Neural progenitor cell (in vitro differentiated cells): ENCODE measurements around the gene TXNRD3.

Source experiments
- EZH2 ChIP-seq: fragments of 200-600 bp; sonication (generic); IDR thresholded peaks from 2 replicates; pipeline ENCODE4 v1.6.1; 2017; ENCODE audit warnings: antibody characterized with exemption, mild to moderate bottlenecking, moderate library complexity
- EZH2phosphoT487 ChIP-seq: fragments of 200-600 bp; sonication (generic); IDR thresholded peaks from 2 replicates; pipeline ENCODE4 v1.6.1; 2017; ENCODE audit warnings: antibody characterized with exemption
- TF ChIP-seq, protein P1 (sequence below): fragments of 200-600 bp; sonication (generic); IDR thresholded peaks from 2 replicates; pipeline ENCODE4 v1.5.1; 2017; ENCODE audit warnings: antibody characterized with exemption, mild to moderate bottlenecking

DNA sequence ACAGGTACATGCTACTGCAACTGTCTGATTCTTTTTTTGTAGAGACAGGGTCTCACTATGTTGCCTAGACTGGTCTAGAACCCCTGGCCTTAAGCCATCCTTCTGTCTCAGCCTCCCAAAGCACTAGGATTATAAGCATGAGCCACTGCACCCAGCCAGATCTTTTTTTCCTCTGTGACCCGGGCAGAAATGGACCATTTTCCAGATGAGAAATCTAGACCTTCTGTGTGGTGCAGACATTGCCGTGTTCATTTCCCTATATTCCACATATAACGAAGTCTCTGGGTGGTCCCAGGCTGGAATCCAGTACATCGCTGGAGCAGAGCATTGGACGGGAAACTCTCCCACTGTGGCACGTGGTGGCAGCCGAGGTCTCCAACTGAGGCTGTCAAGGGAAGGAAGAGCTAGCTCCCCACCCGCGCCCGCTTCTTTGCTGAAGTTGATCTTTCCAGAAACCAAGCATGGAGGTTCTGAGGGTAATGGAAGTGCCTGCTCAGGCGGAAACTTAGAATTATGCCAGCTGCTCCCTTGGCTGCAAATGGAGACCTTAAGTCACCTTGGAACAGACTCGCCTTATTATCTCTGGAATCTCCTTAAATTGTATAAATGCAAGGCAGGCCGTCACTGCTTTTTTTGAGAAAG lies 23.1 kb upstream of the TXNRD3 start:
- TF ChIP-seq, protein P1, sequence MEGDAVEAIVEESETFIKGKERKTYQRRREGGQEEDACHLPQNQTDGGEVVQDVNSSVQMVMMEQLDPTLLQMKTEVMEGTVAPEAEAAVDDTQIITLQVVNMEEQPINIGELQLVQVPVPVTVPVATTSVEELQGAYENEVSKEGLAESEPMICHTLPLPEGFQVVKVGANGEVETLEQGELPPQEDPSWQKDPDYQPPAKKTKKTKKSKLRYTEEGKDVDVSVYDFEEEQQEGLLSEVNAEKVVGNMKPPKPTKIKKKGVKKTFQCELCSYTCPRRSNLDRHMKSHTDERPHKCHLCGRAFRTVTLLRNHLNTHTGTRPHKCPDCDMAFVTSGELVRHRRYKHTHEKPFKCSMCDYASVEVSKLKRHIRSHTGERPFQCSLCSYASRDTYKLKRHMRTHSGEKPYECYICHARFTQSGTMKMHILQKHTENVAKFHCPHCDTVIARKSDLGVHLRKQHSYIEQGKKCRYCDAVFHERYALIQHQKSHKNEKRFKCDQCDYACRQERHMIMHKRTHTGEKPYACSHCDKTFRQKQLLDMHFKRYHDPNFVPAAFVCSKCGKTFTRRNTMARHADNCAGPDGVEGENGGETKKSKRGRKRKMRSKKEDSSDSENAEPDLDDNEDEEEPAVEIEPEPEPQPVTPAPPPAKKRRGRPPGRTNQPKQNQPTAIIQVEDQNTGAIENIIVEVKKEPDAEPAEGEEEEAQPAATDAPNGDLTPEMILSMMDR: no peak
- TF ChIP-seq EZH2 (no peak), EZH2phosphoT487 (no peak)
